Heart left ventricle (tissue), 13 donors: Measurements from ENCODE around the gene DNAJB13.

Source experiments
- POLR2A ChIP-seq, 2 donors: fragments of 450-650 bp; IDR thresholded peaks; one replicate each; pipeline ENCODE4 v1.6.1; 2017; ENCODE audit warnings: antibody characterized with exemption in 2 of 2, mild to moderate bottlenecking in 2 of 2, moderate library complexity in 2 of 2
- TF ChIP-seq, protein P1 (sequence below), 12 donors: fragments of 200-600 bp; sonication (generic) in 4 of 12; IDR thresholded peaks; one replicate each; pipeline versions ENCODE4 v1.5.0 to v1.8.0; 2018 to 2022; ENCODE audit warnings: antibody characterized with exemption in 12 of 12, mild to moderate bottlenecking in 5 of 12
- donor health status: ischemic (EF 13 %, LVEDD 7.1; RV severe dilation, severe dysfunction).
- donor health status: DM: no; HTN: yes; CAD: no.
- donor health status: DM: no; HTN: no; CAD: no.
- donor health status: ischemic (EF 25% LVEDD 6.9; RV normal size, moderate dysfunction).
- donor health status: ischemic (EF 25% LVEDD 5.7; RV mildly dilated, moderate dysfunction).
- donor health status: ischemic (EF 35%, LVEDD 5.7; RV mildly dilated, moderate dysfunction).
- donor health status: nonischemic (EF 11% LVEDD 7.7; RV severe dilation, severe dysfunction).
- donor health status: DM: yes; HTN: yes; CAD: no.
- donor health status: PGD.
- donor health status: ischemic (EF 29% LVEDD 5.4; RV normal size, mild dysfunction).
- donor health status: nonischemic (EF 23%, LVEDD 6.1; RV moderate dilation, normal function).

DNA sequence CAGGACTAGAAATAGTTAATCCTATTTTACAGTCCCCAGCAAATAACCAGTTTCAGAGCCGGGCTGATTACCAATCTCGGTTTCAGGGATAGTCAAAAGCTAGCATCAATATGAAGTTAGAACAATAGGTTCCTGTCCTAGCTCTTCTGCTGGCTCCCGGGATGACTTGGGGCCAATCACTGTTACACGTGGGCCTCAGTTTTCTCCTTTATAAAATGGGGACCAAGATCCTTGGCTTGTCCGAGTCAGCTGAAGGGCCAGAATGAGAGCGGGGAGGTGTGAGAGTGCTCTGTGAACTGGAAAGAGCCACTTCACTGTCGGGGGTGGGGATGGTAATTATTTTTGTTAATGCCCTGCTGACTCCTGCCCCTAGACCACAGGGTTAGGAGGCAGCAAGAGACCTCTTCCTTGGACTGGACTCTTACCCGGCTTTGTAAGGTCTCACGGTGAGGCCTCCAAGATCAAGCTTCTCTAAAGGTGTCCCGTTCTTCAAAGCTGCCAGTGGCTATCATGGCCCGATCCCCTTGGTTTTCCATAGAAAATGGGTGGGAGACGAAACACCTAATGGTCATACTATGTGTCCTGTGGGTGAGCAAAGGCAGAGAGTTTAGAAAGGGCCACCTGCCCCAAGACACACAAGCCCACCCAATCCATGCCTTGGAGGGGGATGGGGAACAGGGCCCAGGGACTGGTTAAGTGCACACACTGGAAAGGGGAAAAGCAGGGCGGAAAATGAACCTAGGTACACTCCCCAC is 30.4 kb downstream of the DNAJB13 start:
- TF ChIP-seq, protein P1, sequence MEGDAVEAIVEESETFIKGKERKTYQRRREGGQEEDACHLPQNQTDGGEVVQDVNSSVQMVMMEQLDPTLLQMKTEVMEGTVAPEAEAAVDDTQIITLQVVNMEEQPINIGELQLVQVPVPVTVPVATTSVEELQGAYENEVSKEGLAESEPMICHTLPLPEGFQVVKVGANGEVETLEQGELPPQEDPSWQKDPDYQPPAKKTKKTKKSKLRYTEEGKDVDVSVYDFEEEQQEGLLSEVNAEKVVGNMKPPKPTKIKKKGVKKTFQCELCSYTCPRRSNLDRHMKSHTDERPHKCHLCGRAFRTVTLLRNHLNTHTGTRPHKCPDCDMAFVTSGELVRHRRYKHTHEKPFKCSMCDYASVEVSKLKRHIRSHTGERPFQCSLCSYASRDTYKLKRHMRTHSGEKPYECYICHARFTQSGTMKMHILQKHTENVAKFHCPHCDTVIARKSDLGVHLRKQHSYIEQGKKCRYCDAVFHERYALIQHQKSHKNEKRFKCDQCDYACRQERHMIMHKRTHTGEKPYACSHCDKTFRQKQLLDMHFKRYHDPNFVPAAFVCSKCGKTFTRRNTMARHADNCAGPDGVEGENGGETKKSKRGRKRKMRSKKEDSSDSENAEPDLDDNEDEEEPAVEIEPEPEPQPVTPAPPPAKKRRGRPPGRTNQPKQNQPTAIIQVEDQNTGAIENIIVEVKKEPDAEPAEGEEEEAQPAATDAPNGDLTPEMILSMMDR (IDR thresholded peaks at IDR 0.05), result no peak
- TF ChIP-seq POLR2A (IDR thresholded peaks at IDR 0.05), result no peak
